ENCODE results near the gene RHBDD3.

RHBDD3 gene

GRCh38 chr22:29216873-29217666, 50.7 kb downstream of the RHBDD3 start:
- no peak for DNase-seq

DNA sequence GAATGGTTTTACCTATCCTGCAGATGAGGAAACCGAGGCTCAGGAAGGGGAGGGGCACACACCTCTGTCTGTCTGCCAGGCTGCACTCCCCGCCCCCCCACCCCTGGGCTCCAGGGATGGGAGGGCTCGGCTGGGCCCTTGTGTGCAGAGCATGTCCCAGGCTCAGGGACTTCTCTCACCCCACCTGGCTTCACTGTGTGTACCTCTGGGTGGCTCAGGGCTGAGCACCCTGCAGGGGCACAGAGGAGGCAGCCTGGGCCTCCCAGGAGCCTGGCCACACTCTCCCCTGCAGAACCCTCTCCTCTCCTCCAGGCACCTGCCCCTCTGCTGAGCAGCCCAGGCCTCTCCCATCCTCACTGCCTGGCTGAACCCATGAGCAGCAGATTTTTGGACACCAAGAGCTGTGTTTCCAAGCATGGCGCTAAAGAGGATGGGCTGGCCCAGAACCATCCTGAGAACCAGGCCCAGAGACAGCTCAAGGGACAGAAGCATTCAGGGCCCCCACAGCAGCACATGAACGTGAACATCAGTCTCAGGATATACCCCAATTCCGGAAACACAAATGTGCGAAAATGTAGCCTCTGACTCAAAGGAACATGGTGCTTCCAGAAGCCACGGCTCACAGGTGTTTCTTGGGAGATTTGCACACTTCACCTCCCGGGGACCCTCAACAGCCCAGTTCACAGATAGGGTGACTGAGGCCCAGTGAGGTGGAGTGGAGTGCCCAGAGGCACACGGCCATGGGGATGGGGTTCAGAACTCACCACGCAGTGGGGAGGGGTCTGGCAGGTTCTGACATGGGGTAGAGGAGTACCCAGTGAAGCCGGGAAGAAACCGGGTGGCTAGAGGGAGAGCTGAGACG, 51.5 kb downstream of the RHBDD3 start:
- DNase-seq: no peak

GRCh38 chr22:29215012-29215860, 52.5 kb downstream of the RHBDD3 start:
- DNase-seq: no peak

DNA sequence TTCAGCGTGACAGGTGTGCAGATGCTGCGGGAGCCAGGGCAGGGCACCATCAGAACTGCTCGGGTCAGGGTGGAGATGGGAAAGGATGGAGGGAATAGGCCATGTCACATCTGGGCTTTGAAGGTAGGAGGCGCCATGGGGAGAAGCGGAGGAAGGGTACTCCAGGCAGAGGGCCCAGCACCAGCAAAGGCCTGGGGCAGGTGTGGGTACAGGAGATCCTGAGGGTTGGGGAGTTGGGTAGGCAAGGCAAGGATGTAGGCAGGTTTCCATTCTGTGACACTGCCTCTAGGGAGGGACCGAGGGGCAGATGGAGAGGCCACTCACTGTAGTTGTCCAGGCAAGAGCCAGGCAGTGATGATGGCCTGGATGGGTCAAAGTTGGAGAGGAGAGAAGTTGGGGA, 53.5 kb downstream of the RHBDD3 start:
- no peak for DNase-seq

DNA sequence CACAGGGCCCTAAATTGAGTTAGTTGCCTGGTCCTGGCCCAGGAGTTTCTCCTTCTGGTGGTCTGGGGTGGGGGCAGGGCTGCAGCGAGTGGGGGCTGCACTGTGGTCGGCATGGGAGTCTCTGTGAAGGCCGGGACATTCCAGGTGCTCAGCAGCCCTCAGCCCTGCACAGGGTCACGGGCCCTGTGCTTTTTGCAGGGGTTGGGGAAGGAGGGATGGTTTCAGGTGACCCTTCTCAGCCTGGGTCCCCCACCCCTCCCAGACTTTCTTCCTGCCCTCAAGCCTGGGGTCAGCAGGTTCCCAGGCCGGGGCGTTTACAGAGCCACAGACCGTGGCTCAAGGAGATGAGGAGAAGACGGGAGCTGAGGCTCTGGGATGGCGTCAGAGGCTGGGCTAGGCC, 54.3 kb downstream of the RHBDD3 start:
- no peak for DNase-seq

DNA sequence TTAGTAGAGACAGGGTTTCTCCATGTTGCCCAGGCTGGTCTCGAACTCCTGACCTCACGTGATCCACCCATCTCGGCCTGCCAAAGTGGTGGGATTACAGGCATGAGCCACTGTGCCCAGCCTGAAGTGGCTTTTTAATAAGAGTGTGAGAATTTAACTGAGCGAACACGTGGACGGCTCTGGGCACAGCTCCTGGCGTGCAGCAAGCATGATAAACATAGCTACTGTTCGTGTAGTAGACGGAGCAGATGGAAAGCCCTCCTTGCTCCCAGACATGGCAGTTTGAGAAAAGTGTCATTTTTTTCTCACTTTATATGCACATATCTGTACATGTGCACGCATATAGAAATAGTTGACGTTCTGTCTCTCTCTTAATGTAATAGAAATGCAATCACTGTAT, 55.0 kb downstream of the RHBDD3 start:
- no peak for DNase-seq

DNA sequence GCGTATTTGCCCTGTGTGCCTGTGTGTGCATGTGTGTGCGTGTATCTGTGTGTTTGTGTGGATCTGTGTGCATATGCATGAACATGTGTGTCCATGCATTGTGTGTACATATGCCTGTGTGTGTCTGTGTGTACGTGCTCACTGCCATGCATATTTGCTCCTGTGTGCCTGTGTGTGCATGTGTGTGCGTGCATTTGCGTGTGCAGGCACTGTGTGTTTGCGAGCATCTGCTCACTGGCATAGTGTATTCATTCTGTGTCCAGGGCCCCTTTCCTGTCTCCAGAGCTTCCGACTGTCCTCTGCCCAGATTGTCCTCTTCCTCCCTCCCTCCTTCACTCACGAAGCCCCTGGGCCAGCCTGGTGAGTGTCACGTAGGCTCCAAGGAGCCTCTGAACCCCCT, 56.3 kb downstream of the RHBDD3 start:
- DNase-seq: no peak

- DNase-seq: no peak
These were observed 56.7 kb downstream of the RHBDD3 start for GRCh38 chr22:29211066-29211465.

Measured in T-helper 2 cell (primary cell).